ENCODE measurements around the gene PDPN.
"Not testable (repeated sequence)": the region's sequence is repeated elsewhere in the genome, so short reads cannot be mapped to it uniquely, and the experiment has no call there.

The PDPN gene
- total RNA-seq: 0 to 0.06 reads per million in 2 experiments

GRCh38 chr1:13583595-13583965, at the start of gene PDPN:
Gene PDPN (plus strand): TSS chr1:13583832. CDS start chr1:13584034, 202 bp downstream.
- no peak for DNase-seq (ENCODE audit: low read depth)

- no peak for DNase-seq (ENCODE audit: low read depth)
Observed at GRCh38 chr1:13535227-13535626, 48.4 kb upstream of the PDPN start.

- DNase-seq (ENCODE audit: low read depth): no peak
Observed at GRCh38 chr1:13536571-13536970, 47.1 kb upstream of the PDPN start.

GRCh38 chr1:13538832-13539231, 44.8 kb upstream of the PDPN start:
- no peak for DNase-seq (ENCODE audit: low read depth)

- DNase-seq (ENCODE audit: low read depth): no peak
Observed at GRCh38 chr1:13539683-13540082, 43.9 kb upstream of the PDPN start.

GRCh38 chr1:13540866-13541265, 42.8 kb upstream of the PDPN start:
- no peak for DNase-seq (ENCODE audit: low read depth)

GRCh38 chr1:13541435-13542215, 42.0 kb upstream of the PDPN start:
- no peak for DNase-seq (ENCODE audit: low read depth)

GRCh38 chr1:13543451-13544220, 40.0 kb upstream of the PDPN start:
- DNase-seq (ENCODE audit: low read depth): no peak

GRCh38 chr1:13544221-13544556, 39.4 kb upstream of the PDPN start:
- no peak for DNase-seq (ENCODE audit: low read depth)

- no peak for DNase-seq (ENCODE audit: low read depth)
Observed at GRCh38 chr1:13546791-13547190, 36.8 kb upstream of the PDPN start.

- DNase-seq (ENCODE audit: low read depth): no peak
Observed at GRCh38 chr1:13548281-13548680, 35.4 kb upstream of the PDPN start.

- DNase-seq (ENCODE audit: low read depth): no peak
Observed at GRCh38 chr1:13549021-13549420, 34.6 kb upstream of the PDPN start.

GRCh38 chr1:13549521-13549920, 34.1 kb upstream of the PDPN start:
- no peak for DNase-seq (ENCODE audit: low read depth)

- DNase-seq (ENCODE audit: low read depth): no peak
Observed at GRCh38 chr1:13550663-13551062, 33.0 kb upstream of the PDPN start.

GRCh38 chr1:13554798-13555197, 28.8 kb upstream of the PDPN start:
- no peak for DNase-seq (ENCODE audit: low read depth)

GRCh38 chr1:13556224-13556764, 27.3 kb upstream of the PDPN start:
- DNase-seq (ENCODE audit: low read depth): no peak

GRCh38 chr1:13560541-13560940, 23.1 kb upstream of the PDPN start:
- DNase-seq (ENCODE audit: low read depth): no peak

- not testable (repeated sequence) for DNase-seq (ENCODE audit: low read depth)
Observed at GRCh38 chr1:13562981-13563380, 20.7 kb upstream of the PDPN start.

GRCh38 chr1:13564073-13564472, 19.6 kb upstream of the PDPN start:
- no peak for DNase-seq (ENCODE audit: low read depth)

GRCh38 chr1:13570435-13570834, 13.2 kb upstream of the PDPN start:
- not testable (repeated sequence) for DNase-seq (ENCODE audit: low read depth)

GRCh38 chr1:13570924-13571323, 12.7 kb upstream of the PDPN start:
- DNase-seq (ENCODE audit: low read depth): no peak

- DNase-seq (ENCODE audit: low read depth): no peak
Observed at GRCh38 chr1:13573586-13573985, 10.0 kb upstream of the PDPN start.

GRCh38 chr1:13576926-13577325, 6.7 kb upstream of the PDPN start:
- no peak for DNase-seq (ENCODE audit: low read depth)

All from T follicular helper cell (primary cell).